Ishikawa (cell line): ENCODE results near the gene FAM131A.

Experiments used
- CEBPB ChIP-seq: IDR thresholded peaks from 2 replicates; pipeline ENCODE4 v1.6.1; 2012
- CREB1 ChIP-seq: IDR thresholded peaks from 2 replicates; pipeline ENCODE4 v1.6.1; 2012; ENCODE audit warnings: low read depth
- EGR1 ChIP-seq: IDR thresholded peaks from 2 replicates; pipeline ENCODE4 v1.6.1; 2012
- EP300 ChIP-seq: IDR thresholded peaks from 2 replicates; pipeline ENCODE4 v1.6.1; 2012; ENCODE audit warnings: borderline replicate concordance
- FOXM1 ChIP-seq: IDR thresholded peaks from 2 replicates; pipeline ENCODE4 v1.6.1; 2012; ENCODE audit warnings: low read depth, borderline replicate concordance
- NFIC ChIP-seq: IDR thresholded peaks from 2 replicates; pipeline ENCODE4 v1.6.1; 2012
- RAD21 ChIP-seq: IDR thresholded peaks from 2 replicates; pipeline ENCODE4 v1.6.1; 2012; ENCODE audit warnings: low read depth
- TAF1 ChIP-seq: IDR thresholded peaks from 2 replicates; pipeline ENCODE4 v1.6.1; 2012; ENCODE audit warnings: low read depth, mild to moderate bottlenecking
- TCF12 ChIP-seq: IDR thresholded peaks from 2 replicates; pipeline ENCODE4 v1.6.1; 2012; ENCODE audit warnings: low read depth
- TEAD4 ChIP-seq: IDR thresholded peaks from 2 replicates; pipeline ENCODE4 v1.6.1; 2012
- YY1 ChIP-seq: IDR thresholded peaks from 2 replicates; pipeline ENCODE4 v1.6.1; 2012; ENCODE audit warnings: low read depth
- ZBTB7A ChIP-seq: IDR thresholded peaks from 2 replicates; pipeline ENCODE4 v1.6.1; 2012; ENCODE audit warnings: low read depth
- TF ChIP-seq, protein P1 (sequence below): IDR thresholded peaks from 2 replicates; pipeline ENCODE4 v1.6.1; 2012
- TF ChIP-seq, protein P2 (sequence below): IDR thresholded peaks from 2 replicates; pipeline ENCODE4 v1.6.1; 2012; ENCODE audit warnings: low read depth, mild to moderate bottlenecking
- TF ChIP-seq, protein P3 (sequence below): IDR thresholded peaks from 2 replicates; pipeline ENCODE4 v1.6.1; 2012

Gene FAM131A

DNA sequence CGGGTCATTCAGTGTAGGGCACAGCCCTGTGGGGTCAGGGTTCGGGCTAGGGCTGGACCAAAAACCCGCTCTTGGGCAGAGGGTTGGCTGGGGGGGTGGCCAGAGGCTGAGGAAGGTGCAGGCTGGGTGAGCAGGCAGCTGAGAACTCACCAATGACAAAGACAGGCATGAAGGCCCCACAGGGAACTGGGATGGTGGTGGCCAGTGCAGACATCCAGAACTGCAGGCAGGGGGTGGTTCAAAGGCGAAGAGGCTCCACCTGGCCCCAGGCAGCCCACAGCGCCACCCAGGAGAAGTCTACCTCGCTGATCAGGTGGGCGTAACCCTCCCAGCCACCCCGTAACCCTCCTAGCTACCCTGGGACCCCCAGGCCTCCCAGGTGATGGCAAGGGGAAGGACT, 17.4 kb downstream of the FAM131A start:
- no peak for TF ChIP-seq YY1
- TF ChIP-seq FOXM1 = no peak
- no peak for TF ChIP-seq ZBTB7A
- no peak for TF ChIP-seq EGR1
- TF ChIP-seq NFIC = no peak
- TF ChIP-seq, protein P1, sequence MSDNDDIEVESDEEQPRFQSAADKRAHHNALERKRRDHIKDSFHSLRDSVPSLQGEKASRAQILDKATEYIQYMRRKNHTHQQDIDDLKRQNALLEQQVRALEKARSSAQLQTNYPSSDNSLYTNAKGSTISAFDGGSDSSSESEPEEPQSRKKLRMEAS = no peak
- TF ChIP-seq TAF1 = no peak
- no peak for TF ChIP-seq TCF12
- no peak for TF ChIP-seq EP300
- TF ChIP-seq CREB1 = no peak
- no peak for TF ChIP-seq CEBPB

DNA sequence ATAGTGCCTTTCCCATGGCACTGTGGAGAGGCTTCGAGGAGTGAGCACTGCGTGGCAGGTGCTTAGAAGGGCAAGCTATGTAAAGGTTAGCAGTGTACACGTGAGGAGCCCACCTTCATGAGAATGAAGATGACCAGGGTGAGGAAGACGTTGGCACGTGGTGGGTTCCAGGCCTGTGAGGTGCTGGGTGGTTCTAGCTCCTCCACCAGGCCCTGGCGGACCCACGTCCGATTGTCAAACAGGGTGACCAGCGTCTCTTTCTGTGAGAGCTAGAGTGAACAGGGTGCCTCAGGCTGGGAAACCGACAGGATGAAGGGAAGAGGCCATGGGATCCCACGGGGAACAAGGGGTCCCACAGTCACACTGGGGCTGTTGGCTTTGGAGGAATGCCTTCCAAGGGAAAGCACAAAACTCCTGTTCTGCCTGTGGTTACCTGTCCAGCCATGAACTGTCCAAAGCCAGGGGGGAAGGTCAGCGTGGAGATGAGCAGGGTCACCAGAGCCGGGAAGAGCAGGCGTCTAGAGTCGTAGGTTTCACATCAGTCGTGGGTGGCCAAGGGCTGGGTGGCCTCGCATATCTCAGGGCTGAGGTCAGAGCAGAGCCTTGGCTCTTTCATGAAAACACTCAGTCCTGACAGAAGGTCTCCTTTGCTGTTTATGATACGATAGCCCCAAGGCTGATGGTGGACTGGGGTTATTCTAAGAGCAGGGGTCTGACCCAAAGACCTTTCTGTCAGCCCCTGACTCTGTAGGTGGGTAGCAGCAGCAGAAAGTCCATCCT, 18.1 kb downstream of the FAM131A start:
- TF ChIP-seq CEBPB (no peak), EGR1 (no peak), CREB1 (no peak), YY1 (no peak)

DNA sequence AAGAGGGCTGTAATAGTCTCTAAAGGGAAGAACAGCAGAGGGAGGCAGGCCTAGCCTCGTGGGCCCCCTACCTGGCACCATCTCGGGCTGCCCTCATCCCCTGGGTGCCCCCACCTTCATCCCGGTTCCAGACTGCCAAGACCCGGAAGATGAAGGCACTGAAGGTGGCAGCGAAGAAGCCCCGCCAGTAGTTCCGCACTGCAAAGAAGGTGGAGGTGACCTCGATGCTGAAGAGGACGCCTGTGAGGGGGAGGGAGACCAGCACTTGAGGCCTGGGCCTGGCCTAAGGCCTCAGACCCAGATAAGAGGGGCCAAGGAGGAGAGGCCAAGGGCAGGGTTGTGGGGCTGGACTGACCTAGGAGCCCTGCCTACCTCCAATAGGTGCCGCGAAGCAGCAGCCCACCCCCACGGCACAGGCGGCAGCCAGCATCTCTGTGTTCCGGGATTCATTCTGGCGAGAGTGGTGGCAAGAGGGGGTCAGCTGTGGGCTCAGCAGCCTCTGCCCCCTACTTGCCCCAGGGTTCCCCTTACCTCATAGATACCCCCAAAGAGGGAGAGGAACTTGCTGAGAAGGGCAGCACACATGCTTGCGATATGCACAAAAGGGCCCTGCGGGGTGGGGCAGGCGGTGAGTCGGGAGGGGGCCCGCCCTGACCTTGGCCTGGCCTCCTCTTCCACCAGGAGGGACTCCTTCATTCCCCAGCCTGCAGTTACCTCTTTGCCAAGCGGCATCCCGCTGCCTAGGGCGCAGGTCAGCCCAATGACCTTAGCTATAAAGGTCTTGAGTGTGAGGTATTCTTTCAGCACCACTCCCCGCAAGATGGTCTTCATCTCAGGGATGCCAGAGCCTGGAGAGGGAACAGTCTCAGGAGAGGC, 20.1 kb downstream of the FAM131A start:
- TF ChIP-seq CEBPB = no peak
- TF ChIP-seq RAD21 = no peak
- no peak for TF ChIP-seq YY1
- TF ChIP-seq FOXM1 = no peak
- TF ChIP-seq ZBTB7A = no peak
- no peak for TF ChIP-seq EP300
- TF ChIP-seq, protein P1 = no peak
- no peak for TF ChIP-seq TCF12
- no peak for TF ChIP-seq TAF1
- TF ChIP-seq, protein P2, sequence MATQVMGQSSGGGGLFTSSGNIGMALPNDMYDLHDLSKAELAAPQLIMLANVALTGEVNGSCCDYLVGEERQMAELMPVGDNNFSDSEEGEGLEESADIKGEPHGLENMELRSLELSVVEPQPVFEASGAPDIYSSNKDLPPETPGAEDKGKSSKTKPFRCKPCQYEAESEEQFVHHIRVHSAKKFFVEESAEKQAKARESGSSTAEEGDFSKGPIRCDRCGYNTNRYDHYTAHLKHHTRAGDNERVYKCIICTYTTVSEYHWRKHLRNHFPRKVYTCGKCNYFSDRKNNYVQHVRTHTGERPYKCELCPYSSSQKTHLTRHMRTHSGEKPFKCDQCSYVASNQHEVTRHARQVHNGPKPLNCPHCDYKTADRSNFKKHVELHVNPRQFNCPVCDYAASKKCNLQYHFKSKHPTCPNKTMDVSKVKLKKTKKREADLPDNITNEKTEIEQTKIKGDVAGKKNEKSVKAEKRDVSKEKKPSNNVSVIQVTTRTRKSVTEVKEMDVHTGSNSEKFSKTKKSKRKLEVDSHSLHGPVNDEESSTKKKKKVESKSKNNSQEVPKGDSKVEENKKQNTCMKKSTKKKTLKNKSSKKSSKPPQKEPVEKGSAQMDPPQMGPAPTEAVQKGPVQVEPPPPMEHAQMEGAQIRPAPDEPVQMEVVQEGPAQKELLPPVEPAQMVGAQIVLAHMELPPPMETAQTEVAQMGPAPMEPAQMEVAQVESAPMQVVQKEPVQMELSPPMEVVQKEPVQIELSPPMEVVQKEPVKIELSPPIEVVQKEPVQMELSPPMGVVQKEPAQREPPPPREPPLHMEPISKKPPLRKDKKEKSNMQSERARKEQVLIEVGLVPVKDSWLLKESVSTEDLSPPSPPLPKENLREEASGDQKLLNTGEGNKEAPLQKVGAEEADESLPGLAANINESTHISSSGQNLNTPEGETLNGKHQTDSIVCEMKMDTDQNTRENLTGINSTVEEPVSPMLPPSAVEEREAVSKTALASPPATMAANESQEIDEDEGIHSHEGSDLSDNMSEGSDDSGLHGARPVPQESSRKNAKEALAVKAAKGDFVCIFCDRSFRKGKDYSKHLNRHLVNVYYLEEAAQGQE = no peak
- TF ChIP-seq, protein P3, sequence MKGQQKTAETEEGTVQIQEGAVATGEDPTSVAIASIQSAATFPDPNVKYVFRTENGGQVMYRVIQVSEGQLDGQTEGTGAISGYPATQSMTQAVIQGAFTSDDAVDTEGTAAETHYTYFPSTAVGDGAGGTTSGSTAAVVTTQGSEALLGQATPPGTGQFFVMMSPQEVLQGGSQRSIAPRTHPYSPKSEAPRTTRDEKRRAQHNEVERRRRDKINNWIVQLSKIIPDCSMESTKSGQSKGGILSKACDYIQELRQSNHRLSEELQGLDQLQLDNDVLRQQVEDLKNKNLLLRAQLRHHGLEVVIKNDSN = no peak
- TF ChIP-seq CREB1 = no peak
- TF ChIP-seq TEAD4 = no peak
- no peak for TF ChIP-seq EGR1
- TF ChIP-seq NFIC = no peak

DNA sequence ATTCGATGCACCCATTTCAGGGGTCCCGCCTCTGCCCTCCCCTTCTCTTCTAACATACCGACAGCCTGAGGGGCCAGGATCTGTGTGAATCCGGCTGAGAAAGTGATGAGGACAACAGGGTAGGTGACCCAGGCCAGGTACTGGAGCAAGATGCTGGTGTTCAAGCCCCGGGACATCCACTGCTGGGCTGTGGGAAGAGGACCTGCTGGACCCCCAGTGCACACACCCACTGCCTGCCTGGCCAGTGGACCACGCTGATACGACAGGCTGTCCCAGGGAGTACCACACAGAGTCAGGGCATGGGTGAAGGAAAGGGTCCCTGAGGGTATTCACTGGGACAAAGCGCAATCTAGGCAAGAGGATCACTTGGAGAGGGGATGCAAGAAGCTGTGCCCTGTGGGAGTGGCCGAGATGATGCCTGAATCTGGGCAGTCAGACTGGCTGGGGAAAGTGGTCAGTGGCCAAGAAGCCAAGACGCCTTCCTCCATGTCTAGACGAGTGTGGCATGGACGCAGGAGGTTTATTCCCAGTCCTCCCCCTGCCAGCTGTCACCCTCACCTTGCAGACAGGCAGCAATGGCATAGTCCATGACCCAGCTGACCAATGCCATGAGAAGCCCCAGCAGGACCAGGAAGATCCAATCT, 20.8 kb downstream of the FAM131A start:
- TF ChIP-seq, protein P3 = no peak
- TF ChIP-seq EGR1 (no peak), YY1 (no peak), CEBPB (no peak), TCF12 (no peak), EP300 (no peak), ZBTB7A (no peak), RAD21 (no peak), TAF1 (no peak), NFIC (no peak), CREB1 (no peak), TEAD4 (no peak), FOXM1 (no peak)
- TF ChIP-seq, protein P2 = no peak
- TF ChIP-seq, protein P1 = no peak

DNA sequence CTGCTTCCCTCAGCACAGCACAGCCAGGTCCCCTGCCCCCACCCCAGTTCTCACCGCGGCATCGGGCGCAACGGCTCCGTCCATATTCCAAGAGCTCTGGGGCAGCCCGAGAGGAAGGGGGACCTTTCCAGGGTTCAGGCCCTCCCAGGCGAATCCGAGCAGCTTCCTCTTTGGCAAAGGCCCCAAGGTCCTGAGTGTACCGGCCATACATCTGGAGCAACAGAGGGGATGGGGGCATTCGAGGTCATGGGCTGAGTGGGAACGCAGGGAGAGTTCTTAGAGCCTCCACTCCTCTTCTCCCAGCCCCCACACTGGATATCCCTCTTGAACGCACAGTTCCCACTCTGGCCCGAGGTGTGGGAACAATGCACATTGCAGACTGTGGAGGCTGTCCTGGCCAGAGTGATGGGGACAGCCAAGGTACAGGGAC, 21.5 kb downstream of the FAM131A start:
- no peak for TF ChIP-seq EP300
- TF ChIP-seq CEBPB = no peak
- no peak for TF ChIP-seq EGR1
